ENCODE data around the gene GXYLT1. TPM values are rescaled to one million over a fixed set of nuclear protein-coding genes. Genes with fewer than 3 reads are reported as not detected.

GXYLT1 gene
- total and polyA plus RNA-seq, 2 donors (not counting 3 experiments of a cell fraction or from before 2014, with no cell fraction given), result 6.8 to 23.0 TPM

GRCh38 chr12:42135259-42135814 lies 9.3 kb downstream of the GXYLT1 start:
- FAIRE-seq, result peak; percentile 8
- TF ChIP-seq MAX (IDR thresholded peaks at IDR 0.05; ENCODE audit: insufficient read depth, insufficient read length), result no peak
- peak; percentile 33 for TF ChIP-seq FOS (IDR thresholded peaks at IDR 0.05; ENCODE audit: borderline replicate concordance, insufficient read depth, low read length)
- Histone ChIP-seq H2AFZ (ENCODE audit: low read depth, low read length) (no peak overlapping the region), H3K4me3 (replicated peaks in 1 of 3; ENCODE audit: insufficient read depth in 1 of 3, low read depth in 1 of 3, low read length in 3 of 3) (no peak overlapping the region), H3K9ac (replicated peaks; ENCODE audit: extremely low read depth, insufficient read depth, low read length) (no peak overlapping the region), H3K36me3 (ENCODE audit: control insufficient read depth in 2 of 2, extremely low read depth in 1 of 2, insufficient read depth in 2 of 2, low read length in 2 of 2) (no peaks in the 10 kb centered on the region), H3K27ac (ENCODE audit: insufficient read depth, low read depth, low read length) (no peak overlapping the region), H3K79me2 (ENCODE audit: control insufficient read depth, insufficient read depth, low read length) (peaks cover 71% of the 10 kb centered on the region), H3K9me3 (replicated peaks; ENCODE audit: control insufficient read depth, insufficient read depth, low read length) (no peaks in the 10 kb centered on the region), H3K27me3 (ENCODE audit: control insufficient read depth in 2 of 2, insufficient read depth in 2 of 2, low read length in 2 of 2) (no peaks in the 10 kb centered on the region), H3K9me1 (replicated peaks; ENCODE audit: control insufficient read depth, extremely low read depth, insufficient read depth, low read length) (no peaks in the 10 kb centered on the region), H4K20me1 (replicated peaks; ENCODE audit: control insufficient read depth, extremely low read depth, insufficient read depth, low read length) (peaks cover 4% of the 10 kb centered on the region), H3K4me1 (ENCODE audit: control insufficient read depth, extremely low read depth, insufficient read depth, low read length) (peaks cover 12% of the 10 kb centered on the region), H3K4me2 (ENCODE audit: insufficient read depth, low read length) (no peak overlapping the region)
- intact Hi-C loops (cut with micrococcal nuclease), result no loop called here
- ChIA-PET POLR2A (no interaction called here), CTCF (interaction anchor here (1.1 kb wide), 1 partner anchor 197 kb away, joined by 7 read pairs; no protein-coding TSS in a partner anchor)
- no peak for DNase-seq (ENCODE audit: low read depth, low spot score)
- no TSS peak for BruUV-seq (replicated peaks)
- dilution Hi-C loops (cut with MboI; ENCODE audit: extremely low pct_ligation_motif_present, low sequenced_read_pairs), result no loop called here

GRCh38 chr12:42130672-42131402 lies 13.8 kb downstream of the GXYLT1 start:
- Histone ChIP-seq H3K79me2 (ENCODE audit: control insufficient read depth, insufficient read depth, low read length) (peaks cover 52% of the 10 kb centered on the region), H3K9ac (replicated peaks; ENCODE audit: extremely low read depth, insufficient read depth, low read length) (no peak overlapping the region), H4K20me1 (replicated peaks; ENCODE audit: control insufficient read depth, extremely low read depth, insufficient read depth, low read length) (peaks cover 4% of the 10 kb centered on the region), H3K27ac (ENCODE audit: insufficient read depth, low read depth, low read length) (peak overlapping the region; percentile 15), H3K9me3 (replicated peaks; ENCODE audit: control insufficient read depth, insufficient read depth, low read length) (no peaks in the 10 kb centered on the region), H3K4me1 (ENCODE audit: control insufficient read depth, extremely low read depth, insufficient read depth, low read length) (peaks cover 19% of the 10 kb centered on the region), H3K36me3 (ENCODE audit: control insufficient read depth in 2 of 2, extremely low read depth in 1 of 2, insufficient read depth in 2 of 2, low read length in 2 of 2) (no peaks in the 10 kb centered on the region), H2AFZ (ENCODE audit: low read depth, low read length) (no peak overlapping the region), H3K4me3 (replicated peaks in 1 of 3; ENCODE audit: insufficient read depth in 1 of 3, low read depth in 1 of 3, low read length in 3 of 3) (peak overlapping the region in 1 of 3 experiments; percentile 2), H3K9me1 (replicated peaks; ENCODE audit: control insufficient read depth, extremely low read depth, insufficient read depth, low read length) (no peaks in the 10 kb centered on the region), H3K27me3 (ENCODE audit: control insufficient read depth in 2 of 2, insufficient read depth in 2 of 2, low read length in 2 of 2) (no peaks in the 10 kb centered on the region), H3K4me2 (ENCODE audit: insufficient read depth, low read length) (peak overlapping the region; percentile 28)
- FAIRE-seq, result peak; percentile 68
- dilution Hi-C loops (cut with MboI; ENCODE audit: extremely low pct_ligation_motif_present, low sequenced_read_pairs) (no loop called here), intact Hi-C loops (cut with micrococcal nuclease) (loop anchor here (1.0 to 5.0 kb wide), 4 partner anchors 13 to 1208 kb away; partner anchors contain the start of gene GXYLT1)
- DNase-seq (ENCODE audit: low read depth, low spot score), result peak; percentile 61
- POLR2A ChIA-PET, result no interaction called here
- TF ChIP-seq FOS (IDR thresholded peaks at IDR 0.05; ENCODE audit: borderline replicate concordance, insufficient read depth, low read length) (peak; percentile 80), JUN (IDR thresholded peaks at IDR 0.05; ENCODE audit: borderline replicate concordance, insufficient read depth, insufficient read length, low read depth) (peak; percentile 64), GATA2 (IDR thresholded peaks at IDR 0.05; ENCODE audit: insufficient read depth, insufficient read length, low read depth, low read length) (no peak), POLR2A (IDR thresholded peaks at IDR 0.05; ENCODE audit: low read depth, low read length) (no peak), EZH2 (IDR thresholded peaks at IDR 0.05; ENCODE audit: borderline replicate concordance, low read depth, low read length, severe bottlenecking) (no peak)
- CTCF ChIA-PET, result interaction anchor here (0.9 to 3.2 kb wide), 10 partner anchors 9 to 1208 kb away, joined by 3 to 34 read pairs (median 4); no protein-coding TSS in a partner anchor
- no TSS peak for BruUV-seq (replicated peaks)
